ENCODE results near the gene MYH15.

- TF ChIP-seq EZH2 (IDR thresholded peaks at IDR 0.05; ENCODE audit: low read depth, low read length, severe bottlenecking) (no peak), CTCF (IDR thresholded peaks at IDR 0.05; ENCODE audit: control extremely low read depth in 1 of 3, insufficient read depth in 1 of 3, low read depth in 1 of 3, low read length in 3 of 3) (no peak), POLR2A (IDR thresholded peaks at IDR 0.05; ENCODE audit: control extremely low read depth in 1 of 2, low read depth in 2 of 2, low read length in 2 of 2) (no peak), GABPA (IDR thresholded peaks at IDR 0.05; ENCODE audit: borderline replicate concordance, insufficient read depth, low read length) (no peak), TBP (IDR thresholded peaks at IDR 0.05; ENCODE audit: low read depth, low read length) (no peak), CEBPB (IDR thresholded peaks at IDR 0.05; ENCODE audit: low read depth, low read length) (no peak), SP1 (IDR thresholded peaks at IDR 0.05; ENCODE audit: low read depth, low read length) (no peak), ATF3 (IDR thresholded peaks at IDR 0.05; ENCODE audit: insufficient read depth, low read depth, low read length) (no peak), SIN3A (conservative IDR thresholded peaks at IDR 0.05 in 1 of 2, IDR thresholded peaks at IDR 0.05 in 1 of 2; ENCODE audit: low read depth in 1 of 2, low read length in 2 of 2) (no peak), POLR2AphosphoS5 (IDR thresholded peaks at IDR 0.05; ENCODE audit: low read depth, low read length) (no peak)
Measured at GRCh38 chr3:108398510-108398909, 111.9 kb downstream of the MYH15 start.
